GM23248 (cell line): ENCODE data around the gene AAMDC.
"Not testable (repeated sequence)": the region's sequence is repeated elsewhere in the genome, so short reads cannot be mapped to it uniquely, and the experiment has no call there.

ENCODE experiments used
- EZH2 ChIP-seq: fragments of 200-600 bp; sonication (generic); IDR thresholded peaks from 2 replicates; pipeline ENCODE4 v1.6.1; 2018; ENCODE audit warnings: antibody characterized with exemption, mild to moderate bottlenecking; ENCODE audit not compliant: insufficient read depth, poor library complexity, severe bottlenecking
- EZH2phosphoT487 ChIP-seq: fragments of 200-600 bp; sonication (generic); IDR thresholded peaks from 2 replicates; pipeline ENCODE4 v1.6.1; 2018; ENCODE audit warnings: antibody characterized with exemption, moderate library complexity, mild to moderate bottlenecking, low read depth; ENCODE audit not compliant: insufficient read depth

- TF ChIP-seq EZH2, EZH2phosphoT487: not testable (repeated sequence)
These were observed 69.7 kb downstream of the AAMDC start for GRCh38 chr11:77890619-77891056.
